Stimulated activated CD4-positive, alpha-beta T cell treated with anti-CD3 and anti-CD28 coated beads, Interleukin-15, amount 100 ng/mL, for 48 hours (primary cell): Measurements from ENCODE around the gene COL17A1.

Source experiments
- DNase-seq, 2 donors: peaks; one replicate each; pipeline ENCODE4 v3.0.0-alpha.2; 2020; ENCODE audit warnings: low read depth in 2 of 2

The COL17A1 gene

GRCh38 chr10:104085801-104086400 is at the start of gene COL17A1:
Gene COL17A1 (minus strand): TSS chr10:104085880. CDS start chr10:104080673, 5,207 bp downstream.
- no peak for DNase-seq

- no peak for DNase-seq
These were observed 44.4 kb upstream of the COL17A1 start for GRCh38 chr10:104130041-104130440.

- DNase-seq: no peak
These were observed 42.5 kb upstream of the COL17A1 start for GRCh38 chr10:104128214-104128613.

- no peak for DNase-seq
These were observed 41.7 kb upstream of the COL17A1 start for GRCh38 chr10:104127411-104127810.

GRCh38 chr10:104123397-104123796 is 37.7 kb upstream of the COL17A1 start:
- DNase-seq: no peak

- no peak for DNase-seq
These were observed 36.8 kb upstream of the COL17A1 start for GRCh38 chr10:104122225-104123107.

GRCh38 chr10:104121485-104122224 is 36.0 kb upstream of the COL17A1 start, which contains the start of gene SFR1:
Gene SFR1 (plus strand): TSS chr10:104122171. CDS start chr10:104122184, 13 bp downstream.
- peak; percentile 97 to 98 for DNase-seq

GRCh38 chr10:104120903-104121484 is 35.3 kb upstream of the COL17A1 start:
- peak; percentile 66 to 67 for DNase-seq

GRCh38 chr10:104120512-104120902 is 34.8 kb upstream of the COL17A1 start:
- DNase-seq: no peak

GRCh38 chr10:104119996-104120395 is 34.3 kb upstream of the COL17A1 start:
- DNase-seq: no peak

GRCh38 chr10:104117839-104118323 is 32.2 kb upstream of the COL17A1 start:
- no peak for DNase-seq

GRCh38 chr10:104113376-104113956 is 27.8 kb upstream of the COL17A1 start:
- DNase-seq: no peak

GRCh38 chr10:104109908-104110662 is 24.4 kb upstream of the COL17A1 start:
- no peak for DNase-seq

GRCh38 chr10:104104926-104105325 is 19.2 kb upstream of the COL17A1 start:
- no peak for DNase-seq

- DNase-seq: no peak
These were observed 18.7 kb upstream of the COL17A1 start for GRCh38 chr10:104104418-104104817.

GRCh38 chr10:104103956-104104355 is 18.3 kb upstream of the COL17A1 start:
- DNase-seq: no peak

GRCh38 chr10:104101902-104102301 is 16.2 kb upstream of the COL17A1 start:
- DNase-seq: no peak

- DNase-seq: no peak
These were observed 15.1 kb upstream of the COL17A1 start for GRCh38 chr10:104100795-104101194.

GRCh38 chr10:104099941-104100340 is 14.3 kb upstream of the COL17A1 start:
- no peak for DNase-seq

- DNase-seq: no peak
These were observed 13.6 kb upstream of the COL17A1 start for GRCh38 chr10:104099269-104099668.
